Measurements from ENCODE around the gene ANXA2R.
"Not testable (repeated sequence)": the region's sequence is repeated elsewhere in the genome, so short reads cannot be mapped to it uniquely, and the experiment has no call there.

Gene ANXA2R

GRCh38 chr5:43060020-43060419 is 19.9 kb upstream of the ANXA2R start:
- DNase-seq: not testable (repeated sequence)

- DNase-seq: not testable (repeated sequence)
These were observed 15.0 kb upstream of the ANXA2R start for GRCh38 chr5:43055098-43055497.

- no peak for DNase-seq
These were observed 11.6 kb upstream of the ANXA2R start for GRCh38 chr5:43051684-43052083.

- no peak for DNase-seq
These were observed 10.3 kb upstream of the ANXA2R start for GRCh38 chr5:43050384-43050783.

GRCh38 chr5:43049236-43049635 is 9.1 kb upstream of the ANXA2R start:
- no peak for DNase-seq

GRCh38 chr5:43046474-43046873 is 6.4 kb upstream of the ANXA2R start:
- DNase-seq: no peak

GRCh38 chr5:43045236-43045635 is 5.1 kb upstream of the ANXA2R start:
- no peak for DNase-seq

- DNase-seq: no peak
These were observed 4.2 kb upstream of the ANXA2R start for GRCh38 chr5:43044181-43044914.

- no peak for DNase-seq
These were observed 3.3 kb upstream of the ANXA2R start for GRCh38 chr5:43043400-43043756.

- peak in 4 of 5 donors; percentile 52 to 87 (median 56) for DNase-seq
These were observed 2.7 kb upstream of the ANXA2R start for GRCh38 chr5:43042626-43043399.

- DNase-seq: peak; percentile 61 to 96 (median 76)
These were observed 2.1 kb upstream of the ANXA2R start for GRCh38 chr5:43042176-43042625.

GRCh38 chr5:43041669-43042175 is 1.6 kb upstream of the ANXA2R start:
- DNase-seq: peak in 4 of 5 donors; percentile 64 to 76 (median 70)

- DNase-seq: peak in 3 of 5 donors; percentile 24 to 74 (median 41)
These were observed 1.1 kb upstream of the ANXA2R start for GRCh38 chr5:43041110-43041668.

GRCh38 chr5:43039471-43040286 is 440 bp downstream of the ANXA2R start:
- DNase-seq: peak in 4 of 5 donors; percentile 54 to 70 (median 66)

- no peak for DNase-seq
These were observed 1.0 kb downstream of the ANXA2R start for GRCh38 chr5:43039152-43039470.

- DNase-seq: peak in 2 of 5 donors; percentile 21 to 52
These were observed 1.6 kb downstream of the ANXA2R start for GRCh38 chr5:43038496-43038989.

- peak in 4 of 5 donors; percentile 19 to 85 (median 35) for DNase-seq
These were observed 2.3 kb downstream of the ANXA2R start for GRCh38 chr5:43037636-43038495.

GRCh38 chr5:43036856-43037635 is 3.1 kb downstream of the ANXA2R start:
- DNase-seq: no peak

- DNase-seq: no peak
These were observed 3.7 kb downstream of the ANXA2R start for GRCh38 chr5:43036409-43036808.

GRCh38 chr5:43034591-43034968 is 5.5 kb downstream of the ANXA2R start:
- no peak for DNase-seq

Measured in T-helper 1 cell (primary cell).